Type B pancreatic cell (in vitro differentiated cells): ENCODE results near the gene DOP1A. TPM values are rescaled to one million over a fixed set of nuclear protein-coding genes. Genes with fewer than 3 reads are reported as not detected.

Experiments
- DNase-seq: peaks from one replicate; pipeline ENCODE4 v3.0.0; 2021; ENCODE audit warnings: mixed read lengths; ENCODE audit not compliant: unreplicated experiment; ENCODE audit errors: extremely low spot score
- H3K27ac Mint-ChIP-seq: 2 replicates; pipeline ENCODE4 v1.8.0; 2021; ENCODE audit warnings: mild to moderate bottlenecking, mixed read lengths
- H3K27me3 Mint-ChIP-seq: 2 replicates; pipeline ENCODE4 v1.8.0; 2021; ENCODE audit warnings: mixed read lengths
- H3K36me3 Mint-ChIP-seq: 2 replicates; pipeline ENCODE4 v1.8.0; 2021; ENCODE audit warnings: mixed read lengths
- H3K4me1 Mint-ChIP-seq: one replicate; pipeline ENCODE4 v1.8.0; 2021; ENCODE audit warnings: mixed read lengths; ENCODE audit not compliant: unreplicated experiment
- H3K4me3 Mint-ChIP-seq: 2 replicates; pipeline ENCODE4 v1.8.0; 2021; ENCODE audit warnings: mild to moderate bottlenecking, mixed read lengths
- H3K9me3 Mint-ChIP-seq: 2 replicates; pipeline ENCODE4 v1.8.0; 2021; ENCODE audit warnings: mixed read lengths
- total RNA-seq: library from RNA; stranded (reverse); gene quantifications from 2 replicates; pipeline ENCODE4 v1.2.1, GENCODE V29; 2021; ENCODE audit warnings: low replicate concordance
- TF ChIP-seq, protein P1 (sequence below): fragments of 200-600 bp; sonication (generic); conservative IDR thresholded peaks from 2 replicates; pipeline ENCODE4 v1.5.0; 2021; ENCODE audit warnings: antibody characterized with exemption, mild to moderate bottlenecking

Gene DOP1A
- total RNA-seq, 1 donor from 2014 or later, result 30.1 TPM

GRCh38 chr6:83155794-83156193, 88.3 kb downstream of the DOP1A start:
- no peaks in the 10 kb centered on the region for H3K27me3 Mint-ChIP-seq
- no peak overlapping the region for H3K27ac Mint-ChIP-seq
- H3K4me3 Mint-ChIP-seq, result no peak overlapping the region
- TF ChIP-seq, protein P1, sequence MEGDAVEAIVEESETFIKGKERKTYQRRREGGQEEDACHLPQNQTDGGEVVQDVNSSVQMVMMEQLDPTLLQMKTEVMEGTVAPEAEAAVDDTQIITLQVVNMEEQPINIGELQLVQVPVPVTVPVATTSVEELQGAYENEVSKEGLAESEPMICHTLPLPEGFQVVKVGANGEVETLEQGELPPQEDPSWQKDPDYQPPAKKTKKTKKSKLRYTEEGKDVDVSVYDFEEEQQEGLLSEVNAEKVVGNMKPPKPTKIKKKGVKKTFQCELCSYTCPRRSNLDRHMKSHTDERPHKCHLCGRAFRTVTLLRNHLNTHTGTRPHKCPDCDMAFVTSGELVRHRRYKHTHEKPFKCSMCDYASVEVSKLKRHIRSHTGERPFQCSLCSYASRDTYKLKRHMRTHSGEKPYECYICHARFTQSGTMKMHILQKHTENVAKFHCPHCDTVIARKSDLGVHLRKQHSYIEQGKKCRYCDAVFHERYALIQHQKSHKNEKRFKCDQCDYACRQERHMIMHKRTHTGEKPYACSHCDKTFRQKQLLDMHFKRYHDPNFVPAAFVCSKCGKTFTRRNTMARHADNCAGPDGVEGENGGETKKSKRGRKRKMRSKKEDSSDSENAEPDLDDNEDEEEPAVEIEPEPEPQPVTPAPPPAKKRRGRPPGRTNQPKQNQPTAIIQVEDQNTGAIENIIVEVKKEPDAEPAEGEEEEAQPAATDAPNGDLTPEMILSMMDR, result no peak
- no peaks in the 10 kb centered on the region for H3K4me1 Mint-ChIP-seq
- no peak for DNase-seq
- peaks cover 19% of the 10 kb centered on the region for H3K36me3 Mint-ChIP-seq
- no peaks in the 10 kb centered on the region for H3K9me3 Mint-ChIP-seq

- TF ChIP-seq, protein P1, result no peak
- Mint-ChIP-seq H3K9me3 (no peaks in the 10 kb centered on the region), H3K4me3 (no peak overlapping the region), H3K36me3 (peaks cover 13% of the 10 kb centered on the region), H3K4me1 (no peaks in the 10 kb centered on the region), H3K27me3 (no peaks in the 10 kb centered on the region), H3K27ac (no peak overlapping the region)
- no peak for DNase-seq
Measured at GRCh38 chr6:83160167-83160566, 92.7 kb downstream of the DOP1A start.

GRCh38 chr6:83167726-83168278, 100.3 kb downstream of the DOP1A start:
- no peaks in the 10 kb centered on the region for H3K4me1 Mint-ChIP-seq
- no peak for DNase-seq
- H3K9me3 Mint-ChIP-seq, result no peaks in the 10 kb centered on the region
- no peak overlapping the region for H3K4me3 Mint-ChIP-seq
- H3K36me3 Mint-ChIP-seq, result peaks cover 22% of the 10 kb centered on the region
- TF ChIP-seq, protein P1, result no peak
- H3K27me3 Mint-ChIP-seq, result no peaks in the 10 kb centered on the region
- no peak overlapping the region for H3K27ac Mint-ChIP-seq

DNA sequence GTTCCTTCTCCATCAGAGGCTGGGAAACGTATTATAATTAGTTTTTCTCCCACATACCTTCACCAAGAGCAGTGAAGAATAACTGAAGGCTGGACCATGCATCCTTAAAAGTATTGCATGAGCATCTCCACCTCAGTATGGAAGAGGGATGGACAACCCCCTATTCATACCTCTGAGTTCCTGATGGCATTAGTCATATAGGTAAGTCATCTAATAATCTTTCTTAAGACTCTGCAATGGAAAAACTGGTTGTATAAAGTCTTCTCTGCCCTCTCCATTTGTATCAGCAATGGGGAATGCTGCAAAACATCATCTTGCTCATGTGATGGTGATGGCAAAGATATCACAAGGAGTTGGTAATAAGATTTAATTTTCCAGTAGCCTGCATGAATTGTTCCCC, 101.1 kb downstream of the DOP1A start:
- Mint-ChIP-seq H3K4me3 (no peak overlapping the region), H3K4me1 (no peaks in the 10 kb centered on the region), H3K27ac (no peak overlapping the region), H3K27me3 (no peaks in the 10 kb centered on the region), H3K36me3 (peaks cover 29% of the 10 kb centered on the region), H3K9me3 (no peaks in the 10 kb centered on the region)
- TF ChIP-seq, protein P1, result no peak
- no peak for DNase-seq

- TF ChIP-seq, protein P1, result no peak
- no peak overlapping the region for H3K27ac Mint-ChIP-seq
- H3K4me3 Mint-ChIP-seq, result no peak overlapping the region
- H3K9me3 Mint-ChIP-seq, result no peaks in the 10 kb centered on the region
- H3K27me3 Mint-ChIP-seq, result no peaks in the 10 kb centered on the region
- no peak for DNase-seq
- no peaks in the 10 kb centered on the region for H3K4me1 Mint-ChIP-seq
- peaks cover 30% of the 10 kb centered on the region for H3K36me3 Mint-ChIP-seq
Measured at GRCh38 chr6:83169106-83169505, 101.6 kb downstream of the DOP1A start.

GRCh38 chr6:83169511-83169910, 102.0 kb downstream of the DOP1A start:
- TF ChIP-seq, protein P1, result no peak
- Mint-ChIP-seq H3K36me3 (peaks cover 32% of the 10 kb centered on the region), H3K4me1 (no peaks in the 10 kb centered on the region), H3K9me3 (no peaks in the 10 kb centered on the region), H3K4me3 (no peak overlapping the region), H3K27me3 (no peaks in the 10 kb centered on the region), H3K27ac (no peak overlapping the region)
- no peak for DNase-seq
